NCI-H1105 (cell line): ENCODE results near the gene HDAC6.
"Not testable (repeated sequence)": the region's sequence is repeated elsewhere in the genome, so short reads cannot be mapped to it uniquely, and the experiment has no call there.

Experiments used
- DNase-seq: peaks from one replicate; lab custom pipeline; 2025; lab: John Stamatoyannopoulos, UW

Gene HDAC6

DNA sequence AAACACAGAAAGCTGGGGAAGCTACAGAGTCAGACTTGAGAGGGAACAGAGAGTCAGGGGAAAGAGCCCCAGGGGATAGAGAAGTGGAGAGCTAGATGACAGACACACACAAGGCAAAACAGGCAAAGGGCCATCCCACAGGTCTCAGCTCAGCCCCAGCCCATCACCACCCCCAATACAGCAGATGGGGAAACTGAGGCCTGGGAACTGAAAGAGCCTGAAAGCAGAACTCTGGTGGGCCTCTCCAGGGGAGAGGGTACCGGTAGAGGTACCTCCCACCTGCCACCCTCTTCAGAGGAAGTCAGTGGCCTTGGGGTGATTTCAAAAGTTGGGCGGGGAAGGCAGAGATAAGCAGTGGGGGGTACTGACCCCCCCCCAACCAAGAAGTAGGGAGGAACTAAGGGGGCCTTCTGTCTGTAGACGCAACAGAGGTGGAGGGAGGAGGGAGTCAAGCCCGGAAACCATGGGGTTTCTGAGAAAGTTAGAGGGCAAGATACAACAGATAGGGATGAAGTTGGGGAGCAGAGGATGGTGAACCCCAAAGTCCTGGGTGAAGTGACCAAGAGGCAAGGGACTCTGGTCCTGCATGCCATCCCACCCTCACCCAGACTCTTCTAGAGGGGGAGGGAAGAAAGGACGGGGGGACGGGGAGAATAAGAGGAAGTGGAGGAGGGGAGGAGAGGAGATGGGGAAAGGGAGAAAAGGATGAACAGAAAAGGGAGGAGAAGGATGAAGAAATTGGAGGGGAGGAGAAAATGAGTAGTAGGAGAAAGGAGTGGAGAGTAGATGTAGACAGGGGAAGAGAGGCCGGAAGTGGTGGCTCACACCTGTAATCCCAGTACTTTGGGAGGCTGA, 12.3 kb upstream of the HDAC6 start:
- DNase-seq = no peak

DNA sequence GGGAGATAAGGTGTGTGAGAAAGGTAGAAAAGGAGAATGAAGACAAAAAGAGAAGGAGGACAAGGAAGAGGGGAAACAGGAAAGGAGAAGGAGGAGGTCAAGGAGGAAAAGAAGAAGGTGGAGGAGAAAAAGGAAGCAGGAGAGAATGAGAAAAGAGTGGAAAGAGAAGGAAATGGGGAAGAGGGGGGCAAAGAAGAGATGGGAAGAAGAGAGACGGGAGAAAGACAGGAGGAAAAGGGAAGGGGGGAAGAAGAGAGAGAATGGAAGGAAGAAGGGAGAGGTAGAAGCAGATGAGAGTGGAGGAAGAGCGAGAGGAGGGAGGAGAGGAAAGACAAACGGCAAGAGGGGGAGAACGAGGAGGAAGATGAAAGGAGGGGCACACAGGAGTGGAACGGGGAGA, 11.4 kb upstream of the HDAC6 start:
- DNase-seq = no peak

- DNase-seq = no peak
These were observed 10.6 kb upstream of the HDAC6 start for GRCh38 chrX:48791063-48791820.

DNA sequence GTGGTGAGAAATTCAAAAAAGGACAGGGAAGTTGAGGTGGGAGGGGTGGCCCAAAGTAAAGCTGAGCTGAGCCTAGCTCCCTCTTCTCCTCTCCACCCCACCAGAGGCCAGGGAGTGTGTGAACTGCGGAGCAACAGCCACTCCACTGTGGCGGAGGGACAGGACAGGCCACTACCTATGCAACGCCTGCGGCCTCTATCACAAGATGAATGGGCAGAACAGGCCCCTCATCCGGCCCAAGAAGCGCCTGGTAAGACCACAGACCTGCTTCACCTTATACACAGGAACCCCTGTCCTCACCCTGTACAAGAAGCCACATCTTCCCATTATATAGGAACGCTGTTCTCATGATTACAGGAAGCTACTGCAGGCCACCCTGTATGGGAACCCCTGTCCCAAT, 9.6 kb upstream of the HDAC6 start:
- DNase-seq = no peak

- no peak for DNase-seq
These were observed 7.9 kb upstream of the HDAC6 start for GRCh38 chrX:48793935-48794334.

- no peak for DNase-seq
These were observed 7.4 kb upstream of the HDAC6 start for GRCh38 chrX:48794340-48794910.

DNA sequence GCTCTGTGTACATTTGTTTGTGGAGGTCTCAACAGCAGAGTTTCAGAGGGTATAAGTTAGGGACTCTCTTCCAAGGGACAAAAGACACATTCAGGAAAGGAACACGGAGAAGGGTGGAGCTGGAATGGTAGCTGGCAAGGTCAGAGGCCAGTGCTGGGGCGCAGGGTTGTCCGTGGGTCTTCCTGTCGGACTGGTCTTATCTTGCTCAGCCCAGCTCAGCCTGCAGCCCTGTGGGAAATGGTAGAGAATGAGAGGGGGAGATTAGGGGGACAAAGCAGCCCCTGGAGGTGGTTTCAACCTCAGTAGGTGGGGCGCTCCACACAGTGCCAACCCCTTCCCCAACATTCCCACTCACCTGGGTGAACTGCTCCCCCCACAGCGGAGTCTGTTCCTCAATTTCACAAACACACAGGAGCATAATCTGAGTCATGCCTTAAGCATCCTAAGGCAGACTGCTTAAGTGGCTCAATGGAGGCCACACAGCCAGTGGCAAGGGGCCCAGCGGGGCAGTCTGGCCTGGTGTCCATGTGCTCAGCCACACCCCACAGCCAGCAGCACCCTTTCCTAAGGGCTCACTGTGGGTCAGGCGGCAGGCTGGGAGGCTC, 6.9 kb upstream of the HDAC6 start:
- DNase-seq = no peak

- no peak for DNase-seq
These were observed 3.5 kb upstream of the HDAC6 start for GRCh38 chrX:48798318-48798717.

- DNase-seq = no peak
These were observed 1.1 kb upstream of the HDAC6 start for GRCh38 chrX:48800574-48801279.

- DNase-seq = peak; percentile 54
These were observed 430 bp downstream of the HDAC6 start for GRCh38 chrX:48802089-48802904.

DNA sequence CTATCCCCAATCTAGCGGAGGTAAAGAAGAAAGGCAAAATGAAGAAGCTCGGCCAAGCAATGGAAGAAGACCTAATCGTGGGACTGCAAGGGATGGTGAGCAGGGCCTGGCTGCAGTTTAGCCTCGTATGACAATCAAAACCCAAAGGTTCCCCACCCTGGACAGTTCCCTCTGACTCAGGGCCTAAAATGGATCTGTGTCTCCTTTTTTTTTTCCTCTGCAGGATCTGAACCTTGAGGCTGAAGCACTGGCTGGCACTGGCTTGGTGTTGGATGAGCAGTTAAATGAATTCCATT, 986 bp downstream of the HDAC6 start:
- DNase-seq = no peak

DNA sequence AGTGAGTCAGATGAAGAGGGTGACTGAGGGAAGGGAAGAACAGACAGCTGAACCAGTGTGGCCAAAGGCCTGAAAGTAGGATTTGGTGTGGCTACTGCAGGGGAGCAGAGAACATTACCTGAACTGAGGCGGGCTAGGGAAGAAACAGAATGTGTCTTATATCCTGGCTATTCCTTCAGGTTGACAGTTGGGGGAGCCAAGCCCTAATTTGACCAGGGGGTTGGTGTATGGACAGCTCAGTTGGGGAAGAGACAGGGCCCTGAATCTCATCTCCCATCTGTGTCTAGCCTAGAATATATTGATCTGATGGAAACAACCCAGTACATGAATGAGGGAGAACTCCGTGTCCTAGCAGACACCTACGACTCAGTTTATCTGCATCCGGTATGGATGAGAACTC, 4.2 kb downstream of the HDAC6 start:
- no peak for DNase-seq

DNA sequence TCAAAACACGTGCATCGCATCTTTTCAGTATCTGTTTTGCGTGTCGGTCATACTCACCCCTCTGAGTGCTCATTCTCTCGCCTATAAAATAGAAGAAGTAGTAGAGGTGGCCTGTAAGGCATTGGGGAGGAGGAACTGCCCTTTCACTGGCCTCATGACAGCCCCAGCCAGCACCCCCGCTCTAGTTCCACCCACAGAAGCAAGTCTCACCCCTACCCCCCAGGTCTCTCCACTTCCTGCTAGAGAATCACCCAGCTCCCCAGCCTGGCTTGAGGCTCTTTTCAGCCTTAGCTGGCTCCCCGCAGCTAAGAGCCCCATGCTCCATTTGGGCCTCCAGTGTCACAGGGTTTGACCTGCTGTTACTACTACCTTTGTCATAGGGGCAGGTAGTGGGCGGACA, 11.8 kb downstream of the HDAC6 start:
- DNase-seq = no peak

GRCh38 chrX:48814722-48815121, 12.9 kb downstream of the HDAC6 start:
- no peak for DNase-seq

DNA sequence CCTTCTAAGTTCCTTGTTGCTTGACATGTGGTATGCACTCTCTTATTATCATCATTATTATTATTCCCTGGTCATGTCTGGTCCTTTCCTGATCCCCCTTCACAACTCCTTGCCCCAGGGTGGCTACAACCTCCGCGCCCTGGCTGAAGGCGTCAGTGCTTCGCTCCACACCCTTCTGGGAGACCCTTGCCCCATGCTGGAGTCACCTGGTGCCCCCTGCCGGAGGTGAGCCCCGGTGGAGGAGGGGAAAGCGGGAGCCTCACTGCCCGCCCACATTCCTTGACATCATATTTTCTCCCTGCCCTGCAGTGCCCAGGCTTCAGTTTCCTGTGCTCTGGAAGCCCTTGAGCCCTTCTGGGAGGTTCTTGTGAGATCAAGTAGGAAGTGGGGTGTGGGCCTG, 13.4 kb downstream of the HDAC6 start:
- no peak for DNase-seq

- no peak for DNase-seq
These were observed 14.3 kb downstream of the HDAC6 start for GRCh38 chrX:48816014-48816810.

- DNase-seq = no peak
These were observed 16.2 kb downstream of the HDAC6 start for GRCh38 chrX:48818098-48818497.

GRCh38 chrX:48818866-48819265, 17.0 kb downstream of the HDAC6 start:
- no peak for DNase-seq

DNA sequence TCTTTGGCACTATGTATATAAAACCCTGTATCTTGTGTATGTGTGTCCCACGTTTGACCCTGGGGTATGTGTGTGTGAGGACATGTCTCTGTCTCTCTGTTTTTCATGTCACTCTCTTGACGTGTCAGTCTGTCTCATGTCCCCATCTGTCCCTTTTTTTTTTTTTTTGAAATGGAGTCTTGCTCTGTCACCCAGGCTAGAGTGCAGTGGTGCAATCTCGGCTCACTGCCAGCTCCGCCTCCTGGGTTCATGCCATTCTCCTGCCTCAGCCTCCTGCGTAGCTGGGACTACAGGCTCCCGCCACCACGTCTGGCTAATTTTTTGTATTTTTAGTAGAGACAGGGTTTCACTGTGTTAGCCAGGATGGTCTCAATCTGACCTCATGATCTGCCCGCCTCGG, 17.5 kb downstream of the HDAC6 start:
- not testable (repeated sequence) for DNase-seq

DNA sequence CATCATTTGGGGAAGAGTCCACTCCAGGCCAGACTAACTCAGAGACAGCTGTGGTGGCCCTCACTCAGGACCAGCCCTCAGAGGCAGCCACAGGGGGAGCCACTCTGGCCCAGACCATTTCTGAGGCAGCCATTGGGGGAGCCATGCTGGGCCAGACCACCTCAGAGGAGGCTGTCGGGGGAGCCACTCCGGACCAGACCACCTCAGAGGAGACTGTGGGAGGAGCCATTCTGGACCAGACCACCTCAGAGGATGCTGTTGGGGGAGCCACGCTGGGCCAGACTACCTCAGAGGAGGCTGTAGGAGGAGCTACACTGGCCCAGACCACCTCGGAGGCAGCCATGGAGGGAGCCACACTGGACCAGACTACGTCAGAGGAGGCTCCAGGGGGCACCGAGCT, 21.2 kb downstream of the HDAC6 start:
- no peak for DNase-seq

GRCh38 chrX:48824066-48824465, 22.2 kb downstream of the HDAC6 start:
- DNase-seq = no peak
